Loucy (cell line): Measurements from ENCODE around the gene ORAI3.

Source experiments
- H2AFZ ChIP-seq: fragments of 200-600 bp; sonication (generic); 2 replicates; pipeline ENCODE4 v1.6.0; 2016; ENCODE audit warnings: antibody characterized with exemption, mild to moderate bottlenecking, low read length, moderate library complexity
- H3F3A ChIP-seq: fragments of 200-600 bp; 2 replicates; pipeline ENCODE4 v1.6.0; 2016; ENCODE audit warnings: antibody characterized with exemption, low read depth, mild to moderate bottlenecking
- H3K27me3 ChIP-seq: fragments of 200-600 bp; sonication (generic); 2 replicates; pipeline ENCODE4 v1.6.1; 2014; ENCODE audit warnings: low read length, mild to moderate bottlenecking; ENCODE audit not compliant: insufficient read depth, poor library complexity, severe bottlenecking
- H3K36me3 ChIP-seq: fragments of 200-600 bp; sonication (generic); 2 replicates; pipeline ENCODE4 v1.6.1; 2016; ENCODE audit warnings: low read length; ENCODE audit not compliant: insufficient read depth
- H3K4me1 ChIP-seq: fragments of 200-600 bp; sonication (generic); 2 replicates; pipeline ENCODE4 v1.5.1; 2014; ENCODE audit warnings: low read length, mild to moderate bottlenecking; ENCODE audit not compliant: insufficient read depth, poor library complexity, severe bottlenecking
- H3K4me2 ChIP-seq: fragments of 200-600 bp; sonication (generic); 2 replicates; pipeline ENCODE4 v1.6.0; 2014; ENCODE audit warnings: antibody characterized with exemption, low read length, low read depth, mild to moderate bottlenecking; ENCODE audit not compliant: poor library complexity, severe bottlenecking
- H3K4me3 ChIP-seq: fragments of 200-600 bp; sonication (generic); 2 replicates; pipeline ENCODE4 v1.5.1; 2014; ENCODE audit warnings: low read length, mild to moderate bottlenecking, mixed read lengths; ENCODE audit not compliant: poor library complexity, severe bottlenecking
- H3K79me2 ChIP-seq: fragments of 200-600 bp; sonication (generic); 2 replicates; pipeline ENCODE4 v1.6.1; 2014; ENCODE audit warnings: low read length; ENCODE audit not compliant: insufficient read depth
- H3K9ac ChIP-seq: fragments of 200-600 bp; sonication (generic); 2 replicates; pipeline ENCODE4 v1.6.0; 2014; ENCODE audit warnings: mild to moderate bottlenecking, low read depth, low read length, moderate library complexity; ENCODE audit not compliant: poor library complexity, severe bottlenecking
- H3K9me2 ChIP-seq: fragments of 200-600 bp; sonication (generic); replicated peaks from 2 replicates; pipeline ENCODE4 v1.6.1; 2016; ENCODE audit warnings: low read depth, low read length, mixed read lengths
- H3K9me3 ChIP-seq: fragments of 200-600 bp; sonication (generic); 2 replicates; pipeline ENCODE4 v1.6.1; 2014; ENCODE audit warnings: mild to moderate bottlenecking, antibody characterized with exemption, low read length, low read depth; ENCODE audit not compliant: insufficient read depth
- H4K20me1 ChIP-seq: fragments of 200-600 bp; sonication (generic); 2 replicates; pipeline ENCODE4 v1.6.0; 2014; ENCODE audit warnings: antibody characterized with exemption, low read length, mild to moderate bottlenecking; ENCODE audit not compliant: insufficient read depth, poor library complexity, severe bottlenecking
- CTCF ChIP-seq: fragments of 200-600 bp; sonication (generic); conservative IDR thresholded peaks from 2 replicates; pipeline ENCODE4 v1.5.1; 2014; ENCODE audit warnings: mild to moderate bottlenecking, antibody characterized with exemption, low read length
- EZH2phosphoT487 ChIP-seq: fragments of 200-600 bp; IDR thresholded peaks from 2 replicates; pipeline ENCODE4 v1.6.1; 2018; ENCODE audit warnings: antibody characterized with exemption, mild to moderate bottlenecking, moderate library complexity, borderline replicate concordance

The ORAI3 gene

GRCh38 chr16:30948667-30949649 is at the start of gene ORAI3:
TSS of gene ORAI3 (plus strand) at chr16:30949068. CDS start at chr16:30949290, 222 bp downstream.
- H3K9me2 ChIP-seq = no peaks in the 10 kb centered on the region
- no peak for TF ChIP-seq CTCF
- no peak for TF ChIP-seq EZH2phosphoT487
- peaks cover 23% of the 10 kb centered on the region for H3K79me2 ChIP-seq
- H2AFZ ChIP-seq = 0 out of 2 replicates have a peak within 1 kb of the TSS, but pooled peaks have one; percentile 25
- no peaks in the 10 kb centered on the region for H3F3A ChIP-seq
- peak within 1 kb of the TSS; percentile 99 for H3K9ac ChIP-seq
- H3K4me1 ChIP-seq = peaks cover 25% of the 10 kb centered on the region
- no peaks in the 10 kb centered on the region for H3K9me3 ChIP-seq
- H3K27me3 ChIP-seq = peaks cover 7% of the 10 kb centered on the region
- H3K36me3 ChIP-seq = peaks cover 14% of the 10 kb centered on the region; the same call in 1 of the 2 replicates
- H4K20me1 ChIP-seq = peaks cover 3% of the 10 kb centered on the region
- peak within 1 kb of the TSS; percentile 84 for H3K4me2 ChIP-seq
- H3K4me3 ChIP-seq = peak within 1 kb of the TSS; percentile 90

DNA sequence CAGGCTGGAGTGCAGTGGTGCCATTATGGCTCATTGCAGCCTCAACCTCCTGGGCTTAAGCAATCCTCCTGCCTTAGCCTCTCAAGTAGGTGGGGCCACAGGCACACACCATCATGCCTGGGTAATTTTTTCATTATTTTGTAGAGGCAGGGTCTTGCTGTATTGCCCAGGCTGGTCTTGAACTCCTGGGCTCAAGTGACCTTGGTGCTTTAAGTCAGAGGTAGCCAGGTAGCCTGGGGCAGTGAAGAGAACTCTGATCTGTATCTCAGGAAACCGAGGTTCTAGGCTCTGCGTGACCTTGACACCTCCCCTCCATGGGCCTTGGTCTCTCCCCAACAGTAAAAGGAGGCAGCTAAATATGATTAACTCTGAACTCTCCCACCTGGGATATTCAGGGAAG is 49.1 kb upstream of the ORAI3 start:
- Histone ChIP-seq H3K4me2 (no peak overlapping the region), H4K20me1 (no peaks in the 10 kb centered on the region), H3F3A (peaks cover 29% of the 10 kb centered on the region), H2AFZ (no peak overlapping the region), H3K9ac (no peak overlapping the region), H3K4me3 (no peak overlapping the region), H3K27me3 (no peaks in the 10 kb centered on the region), H3K79me2 (no peaks in the 10 kb centered on the region), H3K9me2 (no peaks in the 10 kb centered on the region), H3K36me3 (no peaks in the 10 kb centered on the region), H3K4me1 (peaks cover 39% of the 10 kb centered on the region), H3K9me3 (no peaks in the 10 kb centered on the region)
- TF ChIP-seq EZH2phosphoT487 (no peak), CTCF (no peak)

DNA sequence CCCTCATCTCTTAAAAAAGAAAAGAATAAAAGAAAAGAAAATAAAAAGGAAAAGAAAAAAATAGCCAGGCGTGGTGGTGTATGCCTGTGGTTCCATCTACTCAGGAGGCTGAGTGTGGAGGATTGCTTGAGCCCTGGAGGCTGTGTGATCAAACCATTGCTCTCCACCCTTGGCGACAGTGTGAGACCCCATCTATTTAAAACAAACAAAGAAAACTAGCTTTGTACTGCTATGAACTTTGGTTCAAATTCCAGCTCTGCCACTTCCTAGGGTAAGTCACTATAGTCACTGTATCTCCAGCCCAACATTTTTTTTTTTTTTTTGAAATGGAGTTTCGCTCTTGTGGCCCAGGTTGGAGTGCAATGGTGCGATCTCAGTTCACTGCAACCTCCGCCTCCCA is 48.3 kb upstream of the ORAI3 start:
- Histone ChIP-seq H3K4me1 (peaks cover 38% of the 10 kb centered on the region), H3K27me3 (peaks cover 2% of the 10 kb centered on the region), H3K9me2 (no peaks in the 10 kb centered on the region), H3K9ac (no peak overlapping the region), H3K36me3 (no peaks in the 10 kb centered on the region), H4K20me1 (no peaks in the 10 kb centered on the region), H3K4me2 (no peak overlapping the region), H3K79me2 (no peaks in the 10 kb centered on the region), H2AFZ (no peak overlapping the region), H3K4me3 (no peak overlapping the region), H3F3A (peaks cover 23% of the 10 kb centered on the region), H3K9me3 (no peaks in the 10 kb centered on the region)
- TF ChIP-seq EZH2phosphoT487 = no peak
- no peak for TF ChIP-seq CTCF
